ENCODE measurements around the gene INO80B.

Gene INO80B

GRCh38 chr2:74507145-74507925 is 52.4 kb downstream of the INO80B start, which contains the start of gene PCGF1:
Gene PCGF1, minus strand, starts transcription at chr2:74507695. Its CDS starts 27 bp downstream, at chr2:74507668.
- intact Hi-C loops (cut with DNase I): loop anchor here (2.0 kb wide), 1 partner anchor 21 kb away; the partner anchor contains the start of genes AUP1 and HTRA2
- peak; percentile 93 to 99 (median 98) for DNase-seq
